ENCODE measurements around the gene SPEM1.

The SPEM1 gene, protein sequence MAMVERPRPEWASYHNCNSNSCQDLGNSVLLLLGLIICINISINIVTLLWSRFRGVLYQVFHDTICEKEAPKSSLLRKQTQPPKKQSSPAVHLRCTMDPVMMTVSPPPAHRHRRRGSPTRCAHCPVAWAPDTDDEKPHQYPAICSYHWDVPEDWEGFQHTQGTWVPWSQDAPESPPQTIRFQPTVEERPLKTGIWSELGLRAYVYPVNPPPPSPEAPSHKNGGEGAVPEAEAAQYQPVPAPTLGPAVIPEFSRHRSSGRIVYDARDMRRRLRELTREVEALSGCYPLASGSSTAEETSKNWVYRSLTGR

GRCh38 chr17:7419819-7420610 lies at the start of gene SPEM1:
TSS of gene SPEM1 (plus strand) at chr17:7420324. CDS start at chr17:7420385, 61 bp downstream.
- CTCF ChIA-PET: interaction anchor here (0.6 kb wide), 1 partner anchor 65 kb away, joined by 4 read pairs; no protein-coding TSS in a partner anchor
- no peak for TF ChIP-seq CTCF (conservative IDR thresholded peaks at IDR 0.05; ENCODE audit: low read depth)
- DNase-seq (ENCODE audit: low spot score): no peak
- POLR2A ChIA-PET (ENCODE audit: low non-redundant PET): no interaction called here
- H3K27ac ChIP-seq: no peak within 1 kb of the TSS

GRCh38 chr17:7370853-7371252 lies 49.3 kb upstream of the SPEM1 start:
- no peak for TF ChIP-seq CTCF (conservative IDR thresholded peaks at IDR 0.05; ENCODE audit: low read depth)
- no peak for DNase-seq (ENCODE audit: low spot score)
- CTCF ChIA-PET: no interaction called here
- POLR2A ChIA-PET (ENCODE audit: low non-redundant PET): no interaction called here
- no peak overlapping the region for H3K27ac ChIP-seq

GRCh38 chr17:7374353-7374752 lies 45.8 kb upstream of the SPEM1 start:
- no peak for TF ChIP-seq CTCF (conservative IDR thresholded peaks at IDR 0.05; ENCODE audit: low read depth)
- ChIA-PET CTCF (interaction anchor here (0.7 to 1.5 kb wide), 2 partner anchors 19 to 28 kb away, joined by 4 to 5 read pairs; no protein-coding TSS in a partner anchor), POLR2A (ENCODE audit: low non-redundant PET) (no interaction called here)
- H3K27ac ChIP-seq: no peak overlapping the region
- DNase-seq (ENCODE audit: low spot score): no peak

GRCh38 chr17:7379134-7379533 lies 41.0 kb upstream of the SPEM1 start:
- TF ChIP-seq CTCF (conservative IDR thresholded peaks at IDR 0.05; ENCODE audit: low read depth): no peak
- H3K27ac ChIP-seq: no peak overlapping the region
- ChIA-PET POLR2A (ENCODE audit: low non-redundant PET) (interaction anchor here (0.7 kb wide), 1 partner anchor 27 kb away, joined by 4 read pairs; the partner anchor contains the start of gene KCTD11), CTCF (interaction anchor here (1.0 kb wide), 1 partner anchor 58 kb away, joined by 5 read pairs; no protein-coding TSS in a partner anchor)
- DNase-seq (ENCODE audit: low spot score): no peak

- POLR2A ChIA-PET (ENCODE audit: low non-redundant PET): interaction anchor here (0.6 to 1.7 kb wide), 3 partner anchors 8 to 30 kb away, joined by 3 to 6 read pairs (median 5); no protein-coding TSS in a partner anchor
- no peak for TF ChIP-seq CTCF (conservative IDR thresholded peaks at IDR 0.05; ENCODE audit: low read depth)
- no peak for DNase-seq (ENCODE audit: low spot score)
- CTCF ChIA-PET: interaction anchor here (0.5 to 0.9 kb wide), 2 partner anchors 13 to 25 kb away, joined by 3 read pairs; no protein-coding TSS in a partner anchor
- peak overlapping the region; percentile 70 for H3K27ac ChIP-seq
Measured at GRCh38 chr17:7380321-7380720, 39.8 kb upstream of the SPEM1 start.
